Gastroesophageal sphincter (tissue), 4 donors: ENCODE data around the gene CDH23. TPM values are rescaled to one million over a fixed set of nuclear protein-coding genes. Genes with fewer than 3 reads are reported as not detected.
A peak's percentile ranks its signal among the peaks of the same experiment; 100 is the strongest.

Experiments
- ATAC-seq: fragments of 150-250 bp; one replicate; pipeline ENCODE4 v1.9.1; 2016; ENCODE audit warnings: mild to moderate bottlenecking, moderate library complexity
- H3K27ac ChIP-seq, 4 donors: fragments of 200-600 bp; sonication (generic) in 3 of 4; 1 replicate in 3 of 4; 2 replicates in 1 of 4; pipeline ENCODE4 v1.5.1; 2016 to 2019
- H3K27me3 ChIP-seq: fragments of 200-600 bp; sonication (generic); one replicate; pipeline ENCODE4 v1.5.1; 2019
- H3K36me3 ChIP-seq, 2 donors: fragments of 200-600 bp; sonication (generic); one replicate each; pipeline ENCODE4 v1.5.1; 2019; ENCODE audit warnings: control low read depth in 1 of 2
- H3K4me1 ChIP-seq, 3 donors: fragments of 200-600 bp; sonication (generic); 1 replicate in 2 of 3; 2 replicates in 1 of 3; pipeline ENCODE4 v1.5.1; 2016 to 2019; ENCODE audit warnings: control low read depth in 2 of 3
- H3K4me3 ChIP-seq, 2 donors: fragments of 200-600 bp; sonication (generic); one replicate each; pipeline ENCODE4 v1.5.1; 2019; ENCODE audit warnings: mild to moderate bottlenecking in 1 of 2, moderate library complexity in 1 of 2
- H3K9me3 ChIP-seq, 3 donors: fragments of 200-600 bp; sonication (generic); one replicate each; pipeline ENCODE4 v1.5.1; 2017 to 2019; ENCODE audit warnings: control low read depth in 2 of 3
- CTCF ChIP-seq, 4 experiments: fragments of 200-600 bp in 2 of 4; fragments of 450-650 bp in 2 of 4; sonication (generic) in 1 of 4; IDR thresholded peaks; one replicate each; pipeline ENCODE4 v1.5.1; 2017 to 2019; ENCODE audit warnings: antibody characterized with exemption in 4 of 4, mild to moderate bottlenecking in 2 of 4, moderate library complexity in 2 of 4
- EP300 ChIP-seq: sonication (generic); formaldehyde crosslinking; IDR thresholded peaks from one replicate; pipeline ENCODE4 v1.6.1; 2017; ENCODE audit warnings: antibody characterized with exemption, mild to moderate bottlenecking
- POLR2A ChIP-seq, 2 donors: fragments of 450-650 bp; IDR thresholded peaks; one replicate each; pipeline ENCODE4 v1.6.1; 2017; ENCODE audit warnings: antibody characterized with exemption in 2 of 2, mild to moderate bottlenecking in 2 of 2, moderate library complexity in 1 of 2
- POLR2AphosphoS5 ChIP-seq: sonication (generic); formaldehyde crosslinking; IDR thresholded peaks from one replicate; pipeline ENCODE4 v1.6.1; 2017; ENCODE audit warnings: antibody characterized with exemption
- WGBS, 2 donors: methylation state at CpG; one replicate each; pipeline ENCODE4 v1.1.5; 2018; ENCODE audit warnings: low coverage in 1 of 2; 5-methylcytosine and 5-hydroxymethylcytosine counted together
- total RNA-seq, 4 donors: library from RNA; depleted of rRNA; stranded (reverse); fragments of >200 nt; gene quantifications; one replicate each; pipeline ENCODE4 v1.1.0, GENCODE V29; 2016

The CDH23 gene
- total RNA-seq, 4 donors from 2014 or later, result 5.1 to 33.5 (median 16.2) TPM

GRCh38 chr10:71622616-71623015 lies 225.9 kb downstream of the CDH23 start:
- peak overlapping the region; percentile 77 to 86 (median 80) for H3K27ac ChIP-seq
- H3K36me3 ChIP-seq, result no peaks in the 10 kb centered on the region
- H3K9me3 ChIP-seq, result no peaks in the 10 kb centered on the region
- no peak overlapping the region for H3K4me3 ChIP-seq
- no peaks in the 10 kb centered on the region for H3K27me3 ChIP-seq
- ATAC-seq, result no peak
- 43 to 60% methylated on average over 1 to 5 of the region's 8 CpGs for WGBS, 2 donors
- peaks cover 18 to 82% (median 40%) of the 10 kb centered on the region in 3 donors for H3K4me1 ChIP-seq
- TF ChIP-seq EP300, result no peak
- TF ChIP-seq POLR2AphosphoS5, result no peak
- no peak for TF ChIP-seq POLR2A (IDR thresholded peaks at IDR 0.05)
- no peak for TF ChIP-seq CTCF (IDR thresholded peaks at IDR 0.05)

- TF ChIP-seq EP300 (no peak), CTCF (IDR thresholded peaks at IDR 0.05) (peak in 3 of 4 experiments; percentile 33 to 55 (median 40))
- H3K27me3 ChIP-seq, result no peaks in the 10 kb centered on the region
- H3K4me1 ChIP-seq, result peaks cover 18 to 82% (median 40%) of the 10 kb centered on the region in 3 donors
- no peak overlapping the region for H3K4me3 ChIP-seq
- 59 to 92% methylated on average over 5 to 8 of the region's 11 CpGs for whole genome bisulfite sequencing, 2 donors
- H3K36me3 ChIP-seq, result no peaks in the 10 kb centered on the region
- peak; percentile 32 for ATAC-seq
- peak overlapping the region; percentile 77 to 86 (median 80) for H3K27ac ChIP-seq
- H3K9me3 ChIP-seq, result no peaks in the 10 kb centered on the region
Observed at GRCh38 chr10:71623098-71623985, 226.6 kb downstream of the CDH23 start.

GRCh38 chr10:71623986-71624291 lies 227.2 kb downstream of the CDH23 start:
- H3K27me3 ChIP-seq, result no peaks in the 10 kb centered on the region
- 86 to 100% methylated on average over 1 to 5 of the region's 9 CpGs for WGBS, 2 donors
- ATAC-seq, result no peak
- H3K4me1 ChIP-seq, result peaks cover 18 to 85% (median 40%) of the 10 kb centered on the region in 3 donors
- no peak for TF ChIP-seq POLR2AphosphoS5
- no peak for TF ChIP-seq EP300
- TF ChIP-seq POLR2A (IDR thresholded peaks at IDR 0.05), result no peak
- no peak for TF ChIP-seq CTCF (IDR thresholded peaks at IDR 0.05)
- no peaks in the 10 kb centered on the region for H3K36me3 ChIP-seq
- peak overlapping the region; percentile 77 to 86 (median 80) for H3K27ac ChIP-seq
- no peaks in the 10 kb centered on the region for H3K9me3 ChIP-seq
- no peak overlapping the region for H3K4me3 ChIP-seq

- H3K4me3 ChIP-seq, result no peak overlapping the region
- H3K27me3 ChIP-seq, result no peaks in the 10 kb centered on the region
- TF ChIP-seq CTCF (IDR thresholded peaks at IDR 0.05), result no peak
- no peak for TF ChIP-seq EP300
- TF ChIP-seq POLR2AphosphoS5, result no peak
- TF ChIP-seq POLR2A (IDR thresholded peaks at IDR 0.05), result no peak
- no peaks in the 10 kb centered on the region for H3K9me3 ChIP-seq
- H3K36me3 ChIP-seq, result no peaks in the 10 kb centered on the region
- peak; percentile 38 for ATAC-seq
- H3K4me1 ChIP-seq, result peaks cover 16 to 87% (median 36%) of the 10 kb centered on the region in 3 donors
- 49 to 75% methylated on average over 6 to 11 of the region's 11 CpGs for WGBS, 2 donors
- H3K27ac ChIP-seq, result peak overlapping the region; percentile 7 to 82 (median 80)
Observed at GRCh38 chr10:71625445-71626175, 228.9 kb downstream of the CDH23 start.
